IPS DF 6.9 (cell line): ENCODE measurements around the gene CLCN1.

Experiments
- DNase-seq: peaks from one replicate; pipeline ENCODE4 v3.0.0-alpha.2; 2013; ENCODE audit warnings: low read depth, low spot score
- H3K27ac ChIP-seq: one replicate; pipeline ENCODE4 v1.5.1; 2013; ENCODE audit warnings: low read length, control low read depth
- H3K27me3 ChIP-seq: 2 replicates; pipeline ENCODE4 v1.6.1; 2013; ENCODE audit warnings: mild to moderate bottlenecking, low read length; ENCODE audit not compliant: control insufficient read depth, insufficient read depth
- H3K36me3 ChIP-seq: 2 replicates; pipeline ENCODE4 v1.6.1; 2013; ENCODE audit warnings: low read length; ENCODE audit not compliant: control insufficient read depth, insufficient read depth
- H3K4me1 ChIP-seq: 2 replicates; pipeline ENCODE4 v1.6.1; 2013; ENCODE audit warnings: low read length; ENCODE audit not compliant: control insufficient read depth, insufficient read depth
- H3K4me3 ChIP-seq: 2 replicates; pipeline ENCODE4 v1.5.1; 2013; ENCODE audit warnings: mild to moderate bottlenecking, low read length
- H3K9me3 ChIP-seq: 2 replicates; pipeline ENCODE4 v1.6.1; 2013; ENCODE audit warnings: low read length, inconsistent platforms; ENCODE audit not compliant: control insufficient read depth, insufficient read depth
- whole genome bisulfite sequencing: extraction: QIAGEN DNeasy Blood & Tissue Kit; methylation state at CpG from one replicate; pipeline ENCODE4 v1.1.7; 2013; ENCODE audit warnings: mixed read lengths, missing lambda C conversion rate; ENCODE audit not compliant: insufficient read length, insufficient coverage; 5-methylcytosine and 5-hydroxymethylcytosine counted together

The CLCN1 gene

DNA sequence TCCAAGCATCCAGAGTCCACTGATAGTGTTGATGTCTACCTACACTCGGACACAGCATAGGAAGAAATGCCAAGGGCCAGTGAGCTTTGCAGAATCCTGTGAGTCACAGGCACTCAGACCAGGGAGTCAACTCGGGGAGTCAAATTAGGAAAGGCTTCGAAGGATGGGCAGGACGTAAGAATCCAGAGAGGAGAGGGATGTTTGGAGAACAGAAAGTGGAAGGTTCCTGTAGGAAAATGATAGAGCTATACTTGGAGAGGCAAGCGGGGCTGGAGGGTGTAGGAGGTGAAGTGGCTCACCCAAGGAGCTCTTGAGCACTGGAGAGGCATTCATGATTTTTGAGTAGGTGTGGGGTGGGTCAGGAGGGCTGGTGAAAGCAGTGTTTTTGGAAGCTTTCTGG, 68.2 kb downstream of the CLCN1 start:
- Histone ChIP-seq H3K27me3 (no peaks in the 10 kb centered on the region), H3K27ac (no peak overlapping the region), H3K36me3 (peaks cover 32% of the 10 kb centered on the region), H3K4me1 (peaks cover 4% of the 10 kb centered on the region), H3K4me3 (no peak overlapping the region), H3K9me3 (no peaks in the 10 kb centered on the region)
- no peak for DNase-seq
- no CpG with 5 or more reads among the region's 5 CpGs for WGBS

DNA sequence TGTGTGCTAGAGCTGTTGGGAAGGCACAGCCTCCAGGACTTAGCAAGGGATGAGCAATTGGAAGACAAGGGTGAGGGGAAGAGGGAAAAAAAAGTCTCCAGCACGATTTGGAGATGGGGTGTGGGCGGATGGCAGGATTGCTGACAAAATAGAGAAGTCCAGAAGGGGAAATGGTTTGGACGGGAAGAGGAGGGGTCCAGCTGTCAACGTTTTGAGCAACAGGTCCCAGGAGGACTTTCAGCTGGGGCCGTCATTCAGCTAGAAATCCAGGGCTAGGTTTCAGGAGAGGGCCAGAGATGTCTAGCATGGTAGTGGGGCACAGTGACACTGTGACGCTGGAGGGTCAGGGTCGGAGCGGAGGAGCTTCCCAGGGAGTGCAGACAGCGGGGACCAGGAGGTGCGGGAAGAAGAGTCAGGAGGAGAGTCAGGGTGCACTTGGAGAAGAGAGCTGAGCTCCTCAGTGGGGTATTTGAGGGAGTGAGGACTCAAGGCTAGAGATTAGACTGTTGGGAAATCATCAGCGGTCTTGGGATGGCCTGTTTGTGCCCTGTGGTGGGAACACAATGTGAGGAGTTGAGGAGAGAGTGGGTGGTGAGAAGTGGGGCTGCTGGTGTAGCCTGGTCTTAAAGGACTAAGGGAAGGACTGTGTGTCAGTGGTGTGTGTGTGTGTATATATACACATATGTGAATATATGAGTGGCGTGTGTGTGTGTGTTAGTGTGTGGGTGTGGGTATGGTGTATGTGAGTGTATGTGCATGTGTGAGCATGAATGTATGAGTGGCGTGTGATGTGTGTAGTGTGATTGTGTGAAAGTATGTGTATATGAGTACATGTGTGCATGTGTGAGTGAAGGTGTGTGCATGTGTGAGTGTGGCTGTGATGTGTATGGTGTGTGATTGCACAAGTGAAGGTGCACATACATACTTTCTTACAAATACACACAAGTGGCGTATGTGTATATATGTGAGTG, 69.0 kb downstream of the CLCN1 start:
- Histone ChIP-seq H3K27ac (no peak overlapping the region), H3K27me3 (no peaks in the 10 kb centered on the region), H3K4me1 (peaks cover 4% of the 10 kb centered on the region), H3K4me3 (no peak overlapping the region), H3K9me3 (no peaks in the 10 kb centered on the region), H3K36me3 (peaks cover 40% of the 10 kb centered on the region)
- DNase-seq = no peak
- WGBS = 100% methylated on average over 4 of the region's 14 CpGs

DNA sequence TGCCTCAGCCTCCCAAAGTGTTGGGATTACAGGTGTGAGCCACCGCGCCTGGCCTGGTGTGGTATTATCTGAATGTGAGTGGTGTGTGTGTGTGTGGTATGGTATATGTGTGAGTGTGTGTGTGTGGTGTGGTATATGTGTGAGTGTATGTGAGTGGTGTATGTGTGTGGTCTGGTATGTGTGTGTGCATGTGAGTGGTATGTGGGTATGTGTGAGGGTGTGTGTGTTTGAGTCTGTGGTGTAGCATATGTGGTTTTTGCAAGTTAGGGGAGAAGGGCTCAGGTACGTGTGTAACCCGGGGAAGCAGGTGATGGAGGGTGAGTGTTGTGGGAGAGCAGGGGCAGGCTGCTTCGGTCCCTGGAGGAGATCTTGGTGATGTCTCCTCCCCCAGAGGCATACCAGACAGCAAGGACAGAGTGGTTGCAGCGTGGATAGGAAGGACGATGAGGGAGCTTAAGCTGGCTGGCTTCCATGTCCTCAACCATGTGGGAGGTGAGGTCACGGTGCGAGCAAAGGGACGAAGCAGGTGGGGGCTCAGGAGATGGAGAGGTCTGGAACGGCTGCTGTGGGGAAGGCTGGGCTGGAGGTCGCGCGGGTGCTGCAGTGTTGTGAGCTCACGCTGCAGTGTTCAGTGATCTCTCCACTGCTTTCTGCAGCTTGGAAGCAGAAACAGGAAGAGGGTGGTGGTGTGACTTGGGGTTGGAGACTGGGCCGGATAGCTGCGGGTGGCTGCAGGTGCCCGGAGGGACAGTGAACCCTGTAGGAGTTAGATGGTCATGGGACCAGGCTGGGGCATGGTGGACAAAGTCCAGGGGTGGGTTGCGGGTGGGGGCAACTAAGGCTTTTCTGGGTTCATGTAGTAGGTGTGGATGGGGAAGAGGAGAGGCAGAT, 70.2 kb downstream of the CLCN1 start:
- H3K9me3 ChIP-seq = no peaks in the 10 kb centered on the region
- H3K27me3 ChIP-seq = no peaks in the 10 kb centered on the region
- no peak overlapping the region for H3K4me3 ChIP-seq
- H3K27ac ChIP-seq = no peak overlapping the region
- DNase-seq = no peak
- WGBS = no CpG with 5 or more reads among the region's 19 CpGs
- H3K4me1 ChIP-seq = peaks cover 4% of the 10 kb centered on the region
- H3K36me3 ChIP-seq = peaks cover 48% of the 10 kb centered on the region

DNA sequence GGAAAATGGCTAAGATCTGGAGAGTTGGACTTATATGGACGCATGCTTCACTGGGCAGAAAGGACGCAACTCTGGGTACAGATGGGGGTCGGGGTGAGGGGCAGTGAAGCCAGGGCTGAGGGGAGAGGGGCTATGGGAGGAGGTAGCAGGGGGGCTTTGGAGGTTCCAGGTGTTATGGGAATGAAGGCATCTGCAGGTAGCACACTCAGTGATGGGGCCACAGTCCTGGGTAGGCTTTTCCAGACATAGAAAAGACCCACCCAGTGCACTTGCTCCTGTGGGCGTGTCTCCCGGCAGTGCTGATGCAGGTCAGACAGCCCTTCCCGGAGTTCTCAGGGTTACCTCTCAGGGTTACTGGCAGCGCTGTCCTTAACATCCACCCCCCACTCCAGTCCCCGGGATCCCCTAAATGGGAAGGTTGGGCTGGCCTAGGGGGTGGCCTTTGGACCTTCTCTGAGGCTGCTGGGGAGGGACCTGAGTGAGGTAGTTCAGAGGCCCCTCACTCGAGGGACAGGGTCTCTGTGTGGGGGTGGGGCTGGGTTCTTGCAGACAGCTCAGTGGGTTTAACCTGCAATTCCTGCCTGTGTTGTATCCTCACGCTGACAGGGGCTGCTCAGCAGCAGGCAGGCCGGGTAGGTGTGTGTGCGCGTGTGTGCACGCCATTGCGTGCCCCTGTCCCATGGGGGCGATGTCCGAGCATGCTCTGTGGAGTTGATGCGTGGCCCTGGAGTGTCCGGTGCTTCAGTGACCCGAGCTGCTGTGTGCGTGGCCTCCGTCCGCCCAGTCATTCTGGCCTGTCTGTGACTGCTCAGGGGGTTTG, 71.5 kb downstream of the CLCN1 start:
- WGBS = no CpG with 5 or more reads among the region's 23 CpGs
- Histone ChIP-seq H3K4me1 (peaks cover 4% of the 10 kb centered on the region), H3K27me3 (no peaks in the 10 kb centered on the region), H3K36me3 (peaks cover 56% of the 10 kb centered on the region), H3K27ac (no peak overlapping the region), H3K4me3 (no peak overlapping the region), H3K9me3 (no peaks in the 10 kb centered on the region)
- DNase-seq = no peak

DNA sequence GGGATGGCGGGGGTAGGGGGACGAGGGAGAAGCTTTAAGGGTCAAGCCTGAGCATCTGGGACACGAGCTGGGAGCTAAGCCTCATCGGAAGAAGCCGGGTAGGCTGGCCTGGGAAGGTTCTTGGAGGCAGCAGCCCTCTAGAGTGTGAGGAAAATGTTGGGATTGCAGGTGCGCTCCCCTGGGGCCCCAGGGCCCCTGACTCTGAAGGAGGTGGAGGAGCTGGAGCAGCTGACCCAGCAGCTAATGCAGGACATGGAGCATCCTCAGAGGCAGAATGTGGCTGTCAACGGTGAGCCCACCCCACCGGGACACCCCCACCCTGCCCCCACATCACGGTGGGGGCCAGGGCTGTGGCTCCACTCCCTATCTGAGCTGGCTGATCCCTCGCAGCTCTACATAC, 72.1 kb downstream of the CLCN1 start:
- no CpG with 5 or more reads among the region's 10 CpGs for WGBS
- Histone ChIP-seq H3K36me3 (peaks cover 59% of the 10 kb centered on the region), H3K4me1 (peaks cover 3% of the 10 kb centered on the region; the same call in 1 of the 2 replicates), H3K27ac (no peak overlapping the region), H3K27me3 (no peaks in the 10 kb centered on the region), H3K4me3 (no peak overlapping the region), H3K9me3 (no peaks in the 10 kb centered on the region)
- DNase-seq = no peak

DNA sequence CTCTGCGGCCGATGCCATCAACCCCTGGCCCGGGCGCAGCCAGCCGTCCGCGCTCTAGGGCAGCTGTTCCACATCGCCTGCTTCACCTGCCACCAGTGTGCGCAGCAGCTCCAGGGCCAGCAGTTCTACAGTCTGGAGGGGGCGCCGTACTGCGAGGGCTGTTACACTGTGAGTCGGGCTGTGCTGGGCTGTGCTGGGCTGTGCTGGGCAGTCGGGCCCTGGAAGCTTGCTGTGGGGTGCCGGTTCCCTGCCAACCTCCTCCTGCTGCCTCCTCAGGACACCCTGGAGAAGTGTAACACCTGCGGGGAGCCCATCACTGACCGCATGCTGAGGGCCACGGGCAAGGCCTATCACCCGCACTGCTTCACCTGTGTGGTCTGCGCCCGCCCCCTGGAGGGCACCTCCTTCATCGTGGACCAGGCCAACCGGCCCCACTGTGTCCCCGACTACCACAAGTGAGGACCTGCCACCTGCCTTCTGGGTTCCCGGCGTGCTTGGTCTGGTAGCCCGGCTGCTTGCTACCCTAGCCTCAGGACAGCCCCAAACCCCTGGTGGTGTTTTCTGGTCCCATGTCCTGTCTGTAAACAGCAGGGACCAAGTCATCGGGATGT, 72.7 kb downstream of the CLCN1 start:
- Histone ChIP-seq H3K4me1 (0 out of 2 replicates have a peak, but pooled peaks cover under 1% of the 10 kb centered on the region), H3K36me3 (peaks cover 63% of the 10 kb centered on the region)

DNA sequence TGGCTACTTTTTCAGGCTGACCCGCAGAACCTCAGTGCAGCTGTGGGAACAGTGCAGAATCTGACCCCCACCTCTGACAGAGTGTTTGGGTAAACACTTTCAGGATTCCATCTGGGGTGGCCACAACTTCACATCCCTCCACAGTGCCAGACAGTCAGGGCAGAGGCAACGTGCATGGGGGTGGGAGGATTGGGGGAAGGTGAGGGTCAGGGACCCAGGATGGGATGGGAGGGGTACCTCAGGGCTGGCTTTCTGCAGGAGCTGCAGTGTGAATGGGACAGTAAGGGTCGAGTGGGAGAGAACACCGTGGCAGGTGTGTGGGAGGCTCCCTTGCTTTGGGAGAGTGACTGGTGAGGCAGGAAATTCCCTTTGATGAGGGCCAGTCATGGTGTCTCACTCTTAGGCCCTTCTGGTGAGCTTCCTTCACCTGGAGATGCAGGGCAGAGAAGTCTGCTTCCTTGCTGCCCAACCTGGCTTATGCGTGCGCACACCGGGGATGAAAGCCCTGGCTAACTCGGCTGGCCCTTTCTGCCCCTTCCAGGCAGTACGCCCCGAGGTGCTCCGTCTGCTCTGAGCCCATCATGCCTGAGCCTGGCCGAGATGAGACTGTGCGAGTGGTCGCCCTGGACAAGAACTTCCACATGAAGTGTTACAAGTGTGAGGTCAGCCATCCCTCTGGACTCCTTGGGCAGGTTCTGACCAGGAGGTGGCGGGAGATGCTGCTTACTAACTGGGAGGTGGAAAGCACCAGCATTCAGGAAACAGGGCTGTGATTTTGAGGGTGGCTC, 73.6 kb downstream of the CLCN1 start:
- Histone ChIP-seq H3K4me3 (no peak overlapping the region), H3K27ac (no peak overlapping the region), H3K4me1 (no peaks in the 10 kb centered on the region), H3K27me3 (no peaks in the 10 kb centered on the region), H3K36me3 (peaks cover 62% of the 10 kb centered on the region), H3K9me3 (no peaks in the 10 kb centered on the region)
- WGBS = no CpG with 5 or more reads among the region's 15 CpGs
- no peak for DNase-seq

More for the DNA sequence above, 72.7 kb downstream of the CLCN1 start:
- Histone ChIP-seq H3K27me3 (no peaks in the 10 kb centered on the region), H3K9me3 (no peaks in the 10 kb centered on the region), H3K27ac (no peak overlapping the region), H3K4me3 (no peak overlapping the region)
- no peak for DNase-seq
- WGBS = no CpG with 5 or more reads among the region's 28 CpGs

DNA sequence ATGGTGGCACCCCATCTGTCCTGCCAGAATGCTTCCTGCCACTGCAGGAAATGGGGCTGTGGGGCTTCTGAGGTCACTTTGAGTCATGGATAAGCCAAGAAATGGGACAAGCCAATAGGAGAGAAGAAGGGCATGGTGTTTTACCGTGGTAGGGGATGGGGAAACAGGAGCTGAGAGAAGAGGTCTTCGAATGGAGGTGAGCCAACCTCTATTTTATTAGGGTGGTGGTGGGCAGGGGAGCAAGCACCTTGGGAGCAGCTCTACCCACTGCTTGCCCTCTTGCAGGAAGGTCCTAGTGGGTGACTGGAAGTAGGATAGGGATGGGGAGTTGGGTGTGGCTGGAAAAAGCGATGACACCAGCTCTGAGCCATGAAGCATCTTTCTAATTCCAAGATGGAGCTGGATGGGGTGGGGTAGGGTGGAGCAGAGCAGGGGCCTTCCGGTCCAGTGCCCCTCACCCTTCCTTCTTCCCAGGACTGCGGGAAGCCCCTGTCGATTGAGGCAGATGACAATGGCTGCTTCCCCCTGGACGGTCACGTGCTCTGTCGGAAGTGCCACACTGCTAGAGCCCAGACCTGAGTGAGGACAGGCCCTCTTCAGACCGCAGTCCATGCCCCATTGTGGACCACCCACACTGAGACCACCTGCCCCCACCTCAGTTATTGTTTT, 74.3 kb downstream of the CLCN1 start:
- Histone ChIP-seq H3K36me3 (peaks cover 63% of the 10 kb centered on the region), H3K27ac (no peak overlapping the region), H3K27me3 (no peaks in the 10 kb centered on the region), H3K4me1 (no peaks in the 10 kb centered on the region), H3K4me3 (no peak overlapping the region), H3K9me3 (no peaks in the 10 kb centered on the region)
- no CpG with 5 or more reads among the region's 10 CpGs for WGBS
- DNase-seq = no peak

DNA sequence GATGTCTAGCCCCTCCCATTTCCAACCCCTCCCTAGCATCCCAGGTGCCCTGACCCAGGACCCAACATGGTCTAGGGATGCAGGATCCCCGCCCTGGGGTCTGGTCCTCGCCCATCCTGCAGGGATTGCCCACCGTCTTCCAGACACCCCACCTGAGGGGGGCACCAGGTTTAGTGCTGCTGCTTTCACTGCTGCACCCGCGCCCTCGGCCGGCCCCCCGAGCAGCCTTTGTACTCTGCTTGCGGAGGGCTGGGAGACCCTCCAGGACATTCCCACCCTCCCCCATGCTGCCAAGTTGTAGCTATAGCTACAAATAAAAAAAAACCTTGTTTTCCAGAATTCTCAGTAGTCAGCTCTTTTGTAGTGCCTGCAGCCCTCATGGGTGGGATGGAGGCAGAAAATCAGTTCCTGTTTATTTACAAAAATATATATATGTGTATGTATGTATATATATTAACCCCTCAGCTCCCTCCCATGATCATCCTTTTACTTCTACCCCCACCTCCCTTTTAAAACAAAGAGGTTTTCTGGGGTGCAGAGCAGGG, 74.9 kb downstream of the CLCN1 start:
- Histone ChIP-seq H3K27ac (no peak overlapping the region), H3K27me3 (no peaks in the 10 kb centered on the region), H3K4me3 (no peak overlapping the region), H3K9me3 (no peaks in the 10 kb centered on the region), H3K4me1 (no peaks in the 10 kb centered on the region), H3K36me3 (peaks cover 68% of the 10 kb centered on the region)
- no CpG with 5 or more reads among the region's 9 CpGs for WGBS
- DNase-seq = no peak
